AG09309 (cell line): Measurements from ENCODE around the gene ADGRD2.

ENCODE experiments used
- DNase-seq: peaks from one replicate; pipeline ENCODE4 v3.0.0-alpha.2; 2010; ENCODE audit warnings: low read depth
- H3K4me3 ChIP-seq: 2 replicates; pipeline ENCODE4 v1.5.1; 2011; ENCODE audit warnings: mild to moderate bottlenecking, low read depth, low read length, moderate library complexity; ENCODE audit not compliant: control insufficient read depth
- CTCF ChIP-seq: IDR thresholded peaks from 2 replicates; pipeline ENCODE4 v1.5.1; 2011; ENCODE audit warnings: mild to moderate bottlenecking, low read depth, low read length, inconsistent platforms; ENCODE audit not compliant: insufficient read depth, control insufficient read depth; ENCODE audit errors: missing control alignments

ADGRD2 gene

DNA sequence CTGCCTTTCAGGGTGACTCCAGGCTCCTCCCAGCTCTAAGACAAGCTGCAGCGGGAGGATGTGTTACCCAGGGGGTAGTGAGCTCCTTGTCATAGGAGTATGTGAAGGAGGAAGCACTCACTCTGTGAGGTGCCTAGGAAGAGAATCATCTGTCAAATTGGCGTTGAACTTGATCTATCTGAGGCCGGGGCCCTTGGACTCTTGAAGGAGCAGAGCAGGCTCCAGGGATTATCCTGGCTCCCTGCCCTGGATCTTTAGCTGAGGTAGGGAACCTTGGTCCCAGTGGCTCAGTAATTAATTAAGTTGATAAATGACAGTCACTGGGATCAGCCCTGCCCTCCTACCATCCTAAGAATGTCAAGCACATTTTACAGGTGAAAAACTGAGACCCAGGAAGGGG, 15.5 kb downstream of the ADGRD2 start:
- no peak for DNase-seq
- no peak for TF ChIP-seq CTCF
- no peak overlapping the region for H3K4me3 ChIP-seq

GRCh38 chr9:124467410-124468060, 17.3 kb downstream of the ADGRD2 start:
- TF ChIP-seq CTCF: no peak
- no peak for DNase-seq
- H3K4me3 ChIP-seq: no peak overlapping the region

- no peak overlapping the region for H3K4me3 ChIP-seq
- no peak for TF ChIP-seq CTCF
- DNase-seq: no peak
Observed at GRCh38 chr9:124468061-124468740, 17.9 kb downstream of the ADGRD2 start.

DNA sequence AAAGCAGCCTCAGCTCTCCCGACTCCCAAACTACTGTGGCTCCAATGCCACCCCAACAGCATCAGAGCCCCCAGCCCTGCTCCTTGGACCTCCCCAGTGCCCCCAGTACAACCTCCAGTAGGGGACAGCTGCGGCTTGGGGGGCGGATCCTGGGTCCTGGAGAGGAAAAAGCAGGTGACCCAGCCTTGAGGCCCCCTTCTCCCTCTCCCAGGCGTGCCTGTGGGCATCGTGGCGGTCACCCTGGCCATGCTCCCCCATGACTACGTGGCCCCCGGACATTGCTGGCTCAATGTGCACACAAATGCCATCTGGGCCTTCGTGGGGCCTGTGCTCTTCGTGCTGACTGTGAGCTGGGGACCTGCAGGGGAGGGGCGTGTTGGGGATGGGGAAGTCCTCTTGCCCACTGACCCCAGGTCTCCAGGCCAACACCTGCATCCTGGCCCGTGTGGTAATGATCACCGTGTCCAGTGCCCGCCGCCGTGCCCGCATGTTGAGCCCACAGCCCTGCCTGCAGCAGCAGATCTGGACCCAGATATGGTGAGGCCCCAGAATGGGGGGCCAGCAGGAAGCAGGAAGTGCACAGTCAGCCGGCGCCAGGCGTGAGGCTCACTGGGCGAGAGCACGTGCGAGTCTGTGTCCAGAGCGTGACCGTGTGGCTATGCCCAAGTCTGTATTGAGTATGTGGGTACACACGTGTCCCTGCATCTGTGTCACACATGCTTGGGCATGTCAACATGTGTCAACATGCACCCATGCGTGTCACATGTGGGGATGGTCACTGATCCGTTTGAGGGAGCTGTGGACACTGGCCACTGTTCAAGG, 19.0 kb downstream of the ADGRD2 start:
- TF ChIP-seq CTCF: no peak
- no peak for DNase-seq
- H3K4me3 ChIP-seq: no peak overlapping the region

GRCh38 chr9:124470306-124470705, 20.1 kb downstream of the ADGRD2 start:
- H3K4me3 ChIP-seq: no peak overlapping the region
- no peak for TF ChIP-seq CTCF
- DNase-seq: no peak

DNA sequence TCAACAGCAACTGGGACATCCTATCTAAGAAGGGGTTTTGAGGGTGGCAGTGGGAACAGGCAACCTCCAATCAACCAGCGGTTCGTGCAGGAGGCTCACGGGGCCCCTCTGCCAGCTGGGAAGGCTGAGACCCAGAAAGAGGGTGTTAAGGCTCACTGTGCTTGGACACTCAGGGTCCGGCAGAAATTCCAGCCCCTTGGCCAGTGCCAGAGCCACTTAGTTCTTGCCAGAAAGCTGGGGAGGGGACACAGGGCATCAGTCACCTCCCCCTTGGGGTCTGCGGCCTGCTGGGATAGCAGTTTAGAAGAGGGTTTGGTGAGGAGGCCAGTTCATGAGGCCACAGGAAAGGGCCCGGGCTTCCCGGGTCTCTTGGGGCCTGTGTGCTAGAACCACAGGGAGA, 20.5 kb downstream of the ADGRD2 start:
- H3K4me3 ChIP-seq: no peak overlapping the region
- TF ChIP-seq CTCF: no peak
- no peak for DNase-seq
